NCI-H187 treated with DMSO at 0.1 percent for 48 hours (cell line): ENCODE data around the gene CAPN5.

Experiments
- DNase-seq: peaks from one replicate; lab custom pipeline; 2025; lab: John Stamatoyannopoulos, UW

CAPN5 gene

DNA sequence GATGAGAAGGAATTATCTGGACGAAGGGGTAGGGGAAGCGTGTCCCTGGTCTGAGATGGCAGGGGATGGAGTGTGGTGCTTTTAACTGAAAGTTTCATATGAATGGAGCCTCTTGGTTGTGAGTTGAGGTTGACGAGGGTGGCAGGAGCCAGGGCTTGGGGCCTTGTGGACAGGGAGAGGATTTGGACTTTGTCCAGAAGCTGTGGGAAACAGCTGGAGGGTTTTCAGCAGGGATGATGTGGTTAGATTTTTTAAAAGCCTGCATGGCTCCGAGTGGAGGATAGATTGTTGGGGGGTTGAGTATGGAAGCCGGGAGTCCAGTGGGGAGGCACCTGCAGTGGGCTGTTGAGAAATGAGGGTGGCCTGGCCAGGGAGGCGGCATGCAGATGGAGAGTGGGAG lies 86.1 kb downstream of the CAPN5 start:
- no peak for DNase-seq

DNA sequence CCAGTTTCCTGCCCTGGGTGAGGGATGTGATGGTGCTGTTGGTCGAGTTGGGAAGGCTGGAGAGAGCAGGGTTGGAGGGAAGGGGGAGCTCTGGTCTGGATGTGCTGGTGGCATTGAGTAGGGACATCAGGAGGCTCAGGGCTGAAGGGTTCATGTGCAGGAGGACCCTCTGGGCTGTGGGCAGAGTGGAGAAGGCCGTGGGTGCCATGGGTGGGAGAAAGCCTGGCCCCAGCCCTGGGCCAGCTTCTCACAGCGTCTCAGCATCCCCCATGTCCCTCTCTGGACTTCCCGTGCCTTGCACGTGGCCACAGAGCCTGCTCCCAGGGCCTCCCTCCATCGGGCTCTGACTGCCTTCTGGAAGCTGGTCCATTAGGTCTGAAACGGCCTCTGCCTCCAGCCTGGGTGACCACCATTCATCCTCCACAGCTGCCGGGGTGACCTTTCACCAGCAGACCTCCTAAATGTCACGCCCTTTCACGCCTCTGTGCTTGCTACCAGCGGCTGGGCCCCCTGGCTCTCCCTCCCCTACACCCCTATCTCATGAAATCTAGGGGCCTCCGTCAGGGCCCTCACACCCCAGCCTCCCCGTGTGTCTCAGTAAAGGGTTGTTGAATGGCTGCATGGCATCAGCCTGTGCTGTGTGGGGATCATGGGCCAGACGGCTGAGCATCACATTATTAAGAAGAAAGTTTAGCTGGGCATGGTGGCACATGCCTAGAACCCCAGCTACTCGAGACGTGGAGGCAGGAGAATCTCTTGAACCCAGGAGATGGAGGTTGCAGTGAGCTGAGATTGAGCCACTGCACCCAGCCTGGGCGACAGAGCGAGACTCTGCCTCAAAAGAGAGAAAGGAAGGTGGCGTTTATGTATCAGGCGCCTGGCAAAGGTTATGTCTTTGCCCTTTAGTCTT lies 86.8 kb downstream of the CAPN5 start:
- no peak for DNase-seq

GRCh38 chr11:77154381-77155081 lies 87.8 kb downstream of the CAPN5 start:
- DNase-seq = no peak

DNA sequence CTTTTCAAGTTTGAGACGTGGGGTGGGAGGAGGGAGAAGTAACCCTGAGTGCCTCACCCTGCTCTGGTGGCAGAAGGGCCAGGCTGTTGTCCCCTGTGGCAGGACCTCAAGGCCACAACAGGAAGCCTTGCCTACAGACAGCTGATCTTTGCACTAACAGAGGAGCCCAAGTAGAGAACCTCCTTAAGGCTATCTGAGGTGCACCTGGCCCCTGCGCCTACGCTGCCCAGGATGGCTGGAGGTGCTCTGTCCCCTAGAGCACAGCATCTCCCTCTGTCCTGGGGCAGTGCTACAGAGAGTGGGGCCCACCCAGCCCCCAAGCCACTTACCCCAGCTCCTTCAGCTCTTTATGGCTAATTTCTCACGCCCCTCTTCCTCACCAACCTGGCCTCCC lies 88.3 kb downstream of the CAPN5 start:
- no peak for DNase-seq

DNA sequence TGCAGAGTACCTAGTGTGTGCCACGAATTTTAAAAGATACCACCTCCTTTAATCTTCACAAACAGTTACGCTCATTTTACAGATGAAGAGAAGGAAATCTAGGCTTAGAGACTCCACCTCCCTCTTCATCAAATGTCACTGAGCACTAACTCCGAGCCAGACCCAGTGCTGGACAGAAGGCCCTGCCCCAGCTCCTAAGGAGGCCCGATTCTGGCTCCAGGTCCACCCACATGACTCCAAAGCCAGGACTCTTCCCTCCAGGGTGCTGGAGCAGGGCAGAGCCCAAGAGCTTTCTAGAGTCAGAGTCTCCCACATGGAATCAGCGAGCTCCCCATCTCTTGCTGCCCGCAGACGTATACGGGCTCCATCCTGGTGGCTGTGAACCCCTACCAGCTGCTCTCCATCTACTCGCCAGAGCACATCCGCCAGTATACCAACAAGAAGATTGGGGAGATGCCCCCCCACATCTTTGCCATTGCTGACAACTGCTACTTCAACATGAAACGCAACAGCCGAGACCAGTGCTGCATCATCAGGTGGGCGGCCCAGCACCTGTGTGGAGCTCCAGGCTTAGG lies 88.9 kb downstream of the CAPN5 start:
- no peak for DNase-seq

- no peak for DNase-seq
These were observed 89.8 kb downstream of the CAPN5 start for GRCh38 chr11:77156396-77157195.

- DNase-seq = no peak
These were observed 91.4 kb downstream of the CAPN5 start for GRCh38 chr11:77158041-77158695.

DNA sequence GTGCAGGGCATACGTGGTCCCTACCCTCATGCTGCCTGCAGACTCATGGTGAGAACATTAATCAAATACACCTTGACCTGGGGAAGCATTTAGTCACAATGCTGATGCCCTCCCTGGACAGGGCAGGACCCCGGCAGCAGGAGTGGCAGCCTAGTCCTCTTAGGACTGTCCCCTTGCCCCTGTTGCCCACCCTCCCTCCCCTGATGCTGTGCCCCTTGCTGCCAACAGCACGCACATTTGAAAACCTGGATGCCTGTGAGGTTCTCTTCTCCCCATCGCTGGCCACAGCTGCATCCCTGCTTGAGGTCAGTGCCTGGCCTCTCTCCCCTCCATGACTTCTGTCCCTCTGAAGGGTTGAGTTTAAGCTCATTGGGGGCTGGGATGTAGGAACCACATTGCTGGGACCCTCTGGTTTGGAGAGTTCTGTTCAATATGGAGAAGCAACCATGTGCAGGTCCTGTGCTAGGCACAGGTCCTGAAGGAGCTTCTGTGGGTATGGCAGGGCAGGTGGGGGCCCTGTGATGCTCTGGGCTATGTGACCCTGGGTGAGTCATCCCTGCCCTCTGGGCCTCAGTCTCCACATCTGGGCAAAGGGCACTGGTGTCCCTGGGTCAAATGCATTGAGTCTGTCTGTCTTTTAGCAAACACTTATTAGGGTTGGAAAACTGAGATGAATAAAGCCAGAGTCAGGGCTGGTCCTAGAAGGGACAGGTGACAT lies 92.6 kb downstream of the CAPN5 start:
- no peak for DNase-seq

DNA sequence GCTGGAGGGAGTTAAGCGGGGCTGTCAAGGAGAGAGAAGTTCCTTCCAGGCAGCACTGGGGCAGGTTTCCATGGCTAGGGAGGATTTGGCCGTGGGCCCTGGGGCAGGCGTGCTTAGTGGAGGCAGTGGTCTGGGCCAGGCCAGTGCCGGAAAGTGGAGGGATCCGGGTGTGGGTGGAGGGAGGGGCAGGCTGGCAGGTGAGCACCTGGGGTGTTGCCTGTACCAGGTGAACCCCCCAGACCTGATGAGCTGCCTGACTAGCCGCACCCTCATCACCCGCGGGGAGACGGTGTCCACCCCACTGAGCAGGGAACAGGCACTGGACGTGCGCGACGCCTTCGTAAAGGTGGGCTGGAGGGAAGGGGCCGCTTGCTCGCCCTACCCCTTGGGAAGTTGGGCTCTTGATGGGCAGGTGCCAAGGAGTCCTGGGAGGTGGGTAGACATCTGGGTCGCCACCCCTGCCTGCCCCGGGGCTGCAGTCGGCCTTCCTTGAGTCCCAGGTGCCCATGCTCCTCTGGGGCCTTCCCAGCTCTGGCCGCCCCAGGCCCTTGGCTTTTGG lies 93.2 kb downstream of the CAPN5 start:
- no peak for DNase-seq

DNA sequence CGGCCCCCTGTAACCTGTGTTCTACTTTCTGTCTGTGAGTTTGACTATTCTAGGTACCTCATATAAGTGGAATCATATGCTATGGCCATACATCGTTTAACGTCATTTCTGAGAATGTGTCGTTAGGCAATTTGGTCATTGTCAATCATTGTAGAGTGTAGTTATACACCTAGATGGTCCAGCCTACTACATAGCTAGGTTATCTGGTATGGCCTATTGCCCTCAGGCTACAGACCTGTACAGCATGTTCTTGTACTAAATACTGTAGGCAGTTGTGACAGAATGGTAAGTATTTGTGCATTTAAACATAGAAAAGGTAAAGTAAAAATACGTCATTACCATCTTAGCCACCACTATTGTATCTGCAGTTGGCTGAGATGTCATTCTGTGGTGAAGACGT lies 96.5 kb downstream of the CAPN5 start:
- DNase-seq = no peak

DNA sequence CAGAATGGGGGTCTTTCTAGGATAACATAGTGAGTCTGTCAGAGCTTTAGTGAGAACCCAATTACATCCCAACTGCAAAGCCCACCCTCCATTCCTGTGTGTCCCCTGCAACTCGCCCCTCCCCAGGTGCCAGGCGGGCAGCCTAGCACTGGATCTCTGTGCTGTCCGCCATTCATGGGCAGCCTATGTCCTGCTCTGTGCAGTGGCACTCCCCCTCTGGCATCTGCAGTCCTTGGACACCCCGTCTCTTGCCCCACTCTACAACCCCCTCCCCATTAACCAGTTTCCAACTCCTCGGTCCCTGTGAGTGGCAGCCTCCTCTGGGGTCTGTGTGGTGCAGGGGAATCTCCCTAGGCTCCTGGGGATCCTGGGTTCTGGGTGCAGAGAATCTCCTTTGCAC lies 98.3 kb downstream of the CAPN5 start:
- no peak for DNase-seq

- no peak for DNase-seq
These were observed 99.2 kb downstream of the CAPN5 start for GRCh38 chr11:77166021-77166420.

GRCh38 chr11:77167111-77167626 lies 100.4 kb downstream of the CAPN5 start:
- no peak for DNase-seq

- DNase-seq = no peak
These were observed 101.0 kb downstream of the CAPN5 start for GRCh38 chr11:77167791-77168190.

DNA sequence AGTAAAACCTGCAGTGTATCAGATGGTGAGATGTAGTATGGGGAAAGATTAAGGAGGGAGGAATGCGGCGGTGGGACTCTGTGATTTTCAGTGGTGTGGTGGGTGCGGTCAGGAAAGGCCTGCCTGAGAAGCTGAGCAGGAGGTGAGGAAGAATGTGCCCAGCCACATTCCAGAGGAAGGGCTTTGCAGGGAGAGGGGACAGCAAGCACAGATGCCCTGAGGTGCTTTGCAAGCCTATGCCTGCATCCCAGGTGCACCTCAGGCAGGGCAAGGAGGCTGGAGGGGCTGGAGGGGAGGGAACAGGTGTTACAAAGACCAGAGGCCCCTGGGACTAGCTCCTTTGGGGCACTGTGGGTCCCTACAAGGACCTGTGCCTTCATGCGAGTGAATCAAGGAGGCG lies 103.3 kb downstream of the CAPN5 start:
- no peak for DNase-seq

DNA sequence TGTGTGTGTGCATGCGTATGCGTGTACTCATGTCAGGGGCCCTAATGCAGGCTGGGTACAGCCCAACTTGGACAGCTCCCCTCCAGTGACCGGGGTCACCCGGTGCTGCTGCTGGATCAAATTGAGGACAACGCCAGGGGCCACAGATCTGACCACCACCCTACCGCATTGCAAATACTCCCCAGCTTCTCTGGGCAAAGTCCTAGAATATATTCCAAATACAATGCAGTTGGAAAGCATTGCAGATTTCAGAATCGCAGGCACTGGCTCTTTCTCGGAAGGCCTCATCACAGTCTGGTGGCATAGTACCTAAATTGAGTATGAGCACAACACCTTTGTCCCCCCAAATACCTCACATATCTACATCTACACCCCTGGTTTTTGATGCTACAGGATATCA lies 104.5 kb downstream of the CAPN5 start:
- no peak for DNase-seq

- no peak for DNase-seq
These were observed 105.3 kb downstream of the CAPN5 start for GRCh38 chr11:77171885-77172665.

DNA sequence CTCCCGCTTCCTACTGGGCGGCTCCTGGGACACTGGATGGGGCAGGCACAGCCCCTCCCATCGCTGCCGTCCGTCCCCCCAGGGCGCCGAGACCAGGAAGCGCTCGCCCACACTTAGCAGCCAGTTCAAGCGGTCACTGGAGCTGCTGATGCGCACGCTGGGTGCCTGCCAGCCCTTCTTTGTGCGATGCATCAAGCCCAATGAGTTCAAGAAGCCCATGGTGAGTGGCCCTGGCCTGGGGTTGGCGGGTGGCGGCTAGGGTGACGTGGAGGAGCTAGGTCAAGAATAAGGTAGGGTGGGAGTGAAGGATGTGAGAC lies 105.9 kb downstream of the CAPN5 start:
- DNase-seq = no peak

DNA sequence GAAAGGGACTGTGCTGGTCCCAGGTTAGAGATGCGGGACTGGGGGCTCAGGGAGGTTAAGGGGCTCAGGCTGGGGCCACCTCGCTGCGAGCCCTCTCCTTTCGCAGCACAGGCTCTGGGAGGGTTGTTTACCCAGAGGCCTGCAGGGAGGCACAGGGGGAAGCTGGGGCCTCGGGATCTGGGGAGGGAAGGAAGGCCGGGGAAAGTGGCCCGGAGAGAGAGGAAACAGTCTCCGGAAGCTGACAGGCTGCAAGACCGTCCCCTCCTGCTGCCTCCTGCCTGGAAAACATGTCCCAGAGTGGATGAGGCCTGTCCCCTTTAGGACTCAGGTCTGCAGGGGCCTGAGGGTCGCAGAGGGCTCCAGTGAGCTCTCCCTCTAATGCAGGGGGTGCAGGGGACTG lies 106.7 kb downstream of the CAPN5 start:
- DNase-seq = no peak

DNA sequence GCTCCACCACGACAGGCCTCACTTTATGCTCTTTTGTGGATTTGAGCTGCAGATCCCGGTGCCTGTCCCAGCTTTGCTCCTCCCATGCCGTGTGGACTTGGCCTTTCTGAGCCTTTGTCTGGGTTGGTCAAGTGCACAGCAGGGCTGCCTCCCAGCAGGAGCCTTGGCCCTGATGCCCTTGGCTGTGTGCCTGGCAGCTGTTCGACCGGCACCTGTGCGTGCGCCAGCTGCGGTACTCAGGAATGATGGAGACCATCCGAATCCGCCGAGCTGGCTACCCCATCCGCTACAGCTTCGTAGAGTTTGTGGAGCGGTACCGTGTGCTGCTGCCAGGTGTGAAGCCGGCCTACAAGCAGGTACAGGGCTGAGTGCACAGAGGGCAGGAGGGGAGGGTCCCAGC lies 107.8 kb downstream of the CAPN5 start:
- no peak for DNase-seq
